HepG2 (cell line): ENCODE results near the gene DNPH1. TPM values are rescaled to one million over a fixed set of nuclear protein-coding genes. Genes with fewer than 3 reads are reported as not detected.

Experiments used
- CEBPG ChIP-seq: IDR thresholded peaks from 2 replicates; pipeline ENCODE4 v1.6.1; 2016
- ETV5 ChIP-seq: IDR thresholded peaks from 2 replicates; pipeline ENCODE4 v1.6.1; 2018; ENCODE audit warnings: missing biosample characterization, missing genetic modification reagents, inconsistent platforms, borderline replicate concordance
- FOXA3 ChIP-seq: IDR thresholded peaks from 2 replicates; pipeline ENCODE4 v1.6.1; 2016; ENCODE audit warnings: missing genetic modification reagents, missing compliant biosample characterization
- GABPB1 ChIP-seq: IDR thresholded peaks from 2 replicates; pipeline ENCODE4 v1.6.1; 2016; ENCODE audit warnings: mild to moderate bottlenecking, missing genetic modification reagents, moderate library complexity, missing compliant biosample characterization
- GMEB1 ChIP-seq: sonication (generic); formaldehyde crosslinking; IDR thresholded peaks from 2 replicates; pipeline ENCODE4 v1.5.1; 2020; ENCODE audit warnings: missing genetic modification reagents, mild to moderate bottlenecking, borderline replicate concordance
- MATR3 ChIP-seq: sonication (generic); formaldehyde crosslinking; IDR thresholded peaks from 2 replicates; pipeline ENCODE4 v1.4.0; 2020; ENCODE audit warnings: missing genetic modification reagents
- RCOR2 ChIP-seq: IDR thresholded peaks from 2 replicates; pipeline ENCODE4 v1.6.1; 2016; ENCODE audit warnings: missing biosample characterization, missing genetic modification reagents
- RXRB ChIP-seq: IDR thresholded peaks from 2 replicates; pipeline ENCODE4 v1.6.1; 2016; ENCODE audit warnings: borderline replicate concordance, missing genetic modification reagents, missing compliant biosample characterization
- SIX4 ChIP-seq: sonication (generic); formaldehyde crosslinking; IDR thresholded peaks from 2 replicates; pipeline ENCODE4 v1.4.0; 2020; ENCODE audit warnings: missing genetic modification reagents
- TMF1 ChIP-seq: sonication (generic); formaldehyde crosslinking; IDR thresholded peaks from 2 replicates; pipeline ENCODE4 v1.8.1; 2022; ENCODE audit warnings: low read depth, missing genetic modification reagents
- U2AF1 ChIP-seq: fragments of 200-400 bp; formaldehyde crosslinking; optimal IDR thresholded peaks from 2 replicates; pipeline ENCODE3; 2017; ENCODE audit warnings: mild to moderate bottlenecking, low read depth, low read length
- ZBTB2 ChIP-seq: sonication (generic); formaldehyde crosslinking; IDR thresholded peaks from 2 replicates; pipeline ENCODE4 v1.8.0; 2022; ENCODE audit warnings: low read depth, missing genetic modification reagents
- ZNF136 ChIP-seq: sonication (generic); formaldehyde crosslinking; IDR thresholded peaks from 2 replicates; pipeline ENCODE4 v1.8.1; 2022; ENCODE audit warnings: low read depth, mild to moderate bottlenecking, moderate library complexity, missing genetic modification reagents
- ZNF431 ChIP-seq: sonication (generic); formaldehyde crosslinking; IDR thresholded peaks from 2 replicates; pipeline ENCODE4 v1.9.0; 2022; ENCODE audit warnings: missing genetic modification reagents, low read depth, mild to moderate bottlenecking, borderline replicate concordance
- ZNF605 ChIP-seq: sonication (generic); formaldehyde crosslinking; IDR thresholded peaks from 2 replicates; pipeline ENCODE4 v1.8.0; 2022; ENCODE audit warnings: mild to moderate bottlenecking, missing genetic modification reagents
- ZNF691 ChIP-seq: sonication (generic); formaldehyde crosslinking; IDR thresholded peaks from 2 replicates; pipeline ENCODE4 v1.4.0; 2020; ENCODE audit warnings: missing genetic modification reagents, low read depth, mild to moderate bottlenecking, borderline replicate concordance
- ZNF710 ChIP-seq: sonication (generic); formaldehyde crosslinking; IDR thresholded peaks from 2 replicates; pipeline ENCODE4 v1.5.0; 2020; ENCODE audit warnings: mild to moderate bottlenecking, missing genetic modification reagents, borderline replicate concordance
- ZNF746 ChIP-seq: sonication (generic); formaldehyde crosslinking; IDR thresholded peaks from 2 replicates; pipeline ENCODE4 v1.8.0; 2022; ENCODE audit warnings: mild to moderate bottlenecking, missing genetic modification reagents
- ZNF891 ChIP-seq: sonication (generic); formaldehyde crosslinking; IDR thresholded peaks from 2 replicates; pipeline ENCODE4 v1.5.0; 2020; ENCODE audit warnings: mild to moderate bottlenecking, missing genetic modification reagents
- polyA plus RNA-seq, 8 experiments: library from polyadenylated mRNA; depleted of rRNA in 3 of 8; stranded (reverse) in 7 of 8; unstranded in 1 of 8; fragments of >200 nt; fragmentation: Illumina TruSeq in 4 of 8; extraction: Trizol in 4 of 8; gene quantifications; 2 replicates each; pipeline versions ENCODE4 v1.2.1 to v1.2.3, GENCODE V29; 2011 to 2016; ENCODE audit warnings: low read depth in 4 of 8, missing spikeins in 1 of 8, mixed read lengths in 1 of 8; ENCODE audit not compliant: insufficient read depth in 1 of 8
- total RNA-seq, 5 experiments: library from RNA; depleted of rRNA; stranded (reverse); fragments of >200 nt; fragmentation: Illumina TruSeq; extraction: Trizol; gene quantifications; 2 replicates each; pipeline ENCODE4 v1.2.3, GENCODE V29; 2016; ENCODE audit warnings: low read depth in 1 of 5

Gene DNPH1
- total and polyA plus RNA-seq, 2 of the 13 experiments (the other 11 are each of a cell fraction or from before 2014, with no cell fraction given), result 56.5 to 75.1 TPM

- no peak for TF ChIP-seq ZBTB2
- TF ChIP-seq CEBPG (CRISPR knock-in tag), result 0 out of 2 replicates have a peak, but pooled peaks have one; percentile 16
- peak; percentile 26; the same call in 1 of the 2 replicates for TF ChIP-seq GMEB1
- 0 out of 2 replicates have a peak, but pooled peaks have one; percentile 4 for TF ChIP-seq ZNF710
- no peak for TF ChIP-seq SIX4 (CRISPR knock-in tag)
- TF ChIP-seq ZNF691 (CRISPR knock-in tag), result peak; percentile 93; the same call in 1 of the 2 replicates
- peak; percentile 73; the same call in 1 of the 2 replicates for TF ChIP-seq TMF1 (CRISPR knock-in tag)
- peak; percentile 82; the same call in 1 of the 2 replicates for TF ChIP-seq RXRB (CRISPR knock-in tag)
- no peak for TF ChIP-seq MATR3 (CRISPR knock-in tag)
- peak; percentile 84; the same call in 1 of the 2 replicates for TF ChIP-seq ZNF136 (CRISPR knock-in tag)
- peak; percentile 66 for TF ChIP-seq ZNF605 (CRISPR knock-in tag)
- TF ChIP-seq ZNF431, result no peak
- peak; percentile 62 for TF ChIP-seq U2AF1
- TF ChIP-seq ZNF746, result no peak
- TF ChIP-seq GABPB1 (CRISPR knock-in tag), result peak; percentile 53
- TF ChIP-seq RCOR2 (CRISPR knock-in tag), result peak; percentile 62; the same call in 1 of the 2 replicates
- TF ChIP-seq ZNF891 (CRISPR knock-in tag), result peak; percentile 80; the same call in 1 of the 2 replicates
- peak; percentile 50; the same call in 1 of the 2 replicates for TF ChIP-seq FOXA3 (CRISPR knock-in tag)
- peak; percentile 36; the same call in 1 of the 2 replicates for TF ChIP-seq ETV5 (CRISPR knock-in tag)
These were observed 34.3 kb upstream of the DNPH1 start (continued) for GRCh38 chr6:43263314-43264178.
